HepG2 (cell line): ENCODE results near the gene C5orf47. TPM values are rescaled to one million over a fixed set of nuclear protein-coding genes. Genes with fewer than 3 reads are reported as not detected.

Source experiments
- BCL6 ChIP-seq: IDR thresholded peaks from 2 replicates; pipeline ENCODE4 v1.6.1; 2016; ENCODE audit warnings: missing genetic modification reagents, missing compliant biosample characterization
- CCAR2 ChIP-seq: fragments of 200-400 bp; formaldehyde crosslinking; optimal IDR thresholded peaks from 2 replicates; pipeline ENCODE3; 2018; ENCODE audit warnings: low read depth, mild to moderate bottlenecking, low read length, moderate library complexity
- ELF3 ChIP-seq: IDR thresholded peaks from 2 replicates; pipeline ENCODE4 v1.6.1; 2016; ENCODE audit warnings: missing genetic modification reagents, missing compliant biosample characterization
- EP300 ChIP-seq, 3 experiments: sonication (generic) in 1 of 3; formaldehyde crosslinking in 1 of 3; IDR thresholded peaks; 2 replicates each; pipeline versions ENCODE4 v1.5.1 to v1.6.1; 2011 to 2020; ENCODE audit warnings: low read depth in 2 of 3, low read length in 2 of 3, borderline replicate concordance in 1 of 3, improper control_type of control experiment in 1 of 3, mild to moderate bottlenecking in 1 of 3, missing genetic modification reagents in 1 of 3, moderate library complexity in 1 of 3
- HNRNPK ChIP-seq: fragments of 200-400 bp; formaldehyde crosslinking; IDR thresholded peaks from 2 replicates; pipeline ENCODE4 v1.6.1; 2018; ENCODE audit warnings: low read length, low read depth, moderate library complexity, mild to moderate bottlenecking; ENCODE audit not compliant: poor library complexity, severe bottlenecking
- IKZF4 ChIP-seq: sonication (generic); formaldehyde crosslinking; IDR thresholded peaks from 2 replicates; pipeline ENCODE4 v1.5.1; 2020; ENCODE audit warnings: borderline replicate concordance, mild to moderate bottlenecking, low read depth, missing genetic modification reagents; ENCODE audit errors: not compliant biosample characterization
- JUND ChIP-seq: sonication (generic); formaldehyde crosslinking; IDR thresholded peaks from 2 replicates; pipeline ENCODE4 v1.8.0; 2022; ENCODE audit warnings: mild to moderate bottlenecking, missing genetic modification reagents
- POGZ ChIP-seq: sonication (generic); formaldehyde crosslinking; IDR thresholded peaks from 2 replicates; pipeline ENCODE4 v1.4.0; 2020; ENCODE audit warnings: mild to moderate bottlenecking, missing genetic modification reagents
- ZNF354B ChIP-seq: sonication (generic); formaldehyde crosslinking; IDR thresholded peaks from 2 replicates; pipeline ENCODE4 v1.8.0; 2022; ENCODE audit warnings: mild to moderate bottlenecking, missing genetic modification reagents
- ZNF567 ChIP-seq: sonication (generic); formaldehyde crosslinking; IDR thresholded peaks from 2 replicates; pipeline ENCODE4 v1.8.1; 2023; ENCODE audit warnings: mild to moderate bottlenecking, missing genetic modification reagents, borderline replicate concordance
- ZNF629 ChIP-seq: sonication (generic); formaldehyde crosslinking; conservative IDR thresholded peaks from 2 replicates; pipeline ENCODE4 v1.5.0; 2020; ENCODE audit warnings: missing genetic modification reagents
- ZNF839 ChIP-seq: sonication (generic); formaldehyde crosslinking; IDR thresholded peaks from 2 replicates; pipeline ENCODE4 v1.4.0; 2020; ENCODE audit warnings: missing genetic modification reagents, mild to moderate bottlenecking, borderline replicate concordance
- ZSCAN25 ChIP-seq: sonication (generic); formaldehyde crosslinking; IDR thresholded peaks from 2 replicates; pipeline ENCODE4 v1.8.0; 2022; ENCODE audit warnings: mild to moderate bottlenecking, missing genetic modification reagents
- ZSCAN9 ChIP-seq: IDR thresholded peaks from 2 replicates; pipeline ENCODE4 v1.6.1; 2016; ENCODE audit warnings: borderline replicate concordance
- polyA plus RNA-seq, 8 experiments: library from polyadenylated mRNA; depleted of rRNA in 3 of 8; stranded (reverse) in 7 of 8; unstranded in 1 of 8; fragments of >200 nt; fragmentation: Illumina TruSeq in 4 of 8; extraction: Trizol in 4 of 8; gene quantifications; 2 replicates each; pipeline versions ENCODE4 v1.2.1 to v1.2.3, GENCODE V29; 2011 to 2016; ENCODE audit warnings: low read depth in 4 of 8, missing spikeins in 1 of 8, mixed read lengths in 1 of 8; ENCODE audit not compliant: insufficient read depth in 1 of 8
- total RNA-seq, 5 experiments: library from RNA; depleted of rRNA; stranded (reverse); fragments of >200 nt; fragmentation: Illumina TruSeq; extraction: Trizol; gene quantifications; 2 replicates each; pipeline ENCODE4 v1.2.3, GENCODE V29; 2016; ENCODE audit warnings: low read depth in 1 of 5
- TF ChIP-seq, protein P1 (sequence below): sonication (generic); formaldehyde crosslinking; IDR thresholded peaks from 2 replicates; pipeline ENCODE4 v1.4.0; 2020; ENCODE audit warnings: missing genetic modification reagents, borderline replicate concordance
- TF ChIP-seq, protein P2 (sequence below): sonication (generic); formaldehyde crosslinking; IDR thresholded peaks from 2 replicates; pipeline ENCODE4 v1.5.0; 2020; ENCODE audit warnings: missing genetic modification reagents
- TF ChIP-seq, protein P3 (sequence below): sonication (generic); formaldehyde crosslinking; conservative IDR thresholded peaks from 2 replicates; pipeline ENCODE4 v1.5.0; 2020; ENCODE audit warnings: missing genetic modification reagents
- TF ChIP-seq, protein P4 (sequence below): IDR thresholded peaks from 2 replicates; pipeline ENCODE4 v1.6.1; 2016; ENCODE audit warnings: missing compliant biosample characterization, missing genetic modification reagents, borderline replicate concordance

Gene C5orf47
- total and polyA plus RNA-seq, 2 of the 13 experiments (the other 11 are each of a cell fraction or from before 2014, with no cell fraction given): not detected

- TF ChIP-seq EP300 (IDR thresholded peaks at IDR 0.05; ENCODE audit: low read depth in 2 of 2, low read length in 2 of 2) (peak in 1 of 2 experiments; percentile 95; a peak in 2 of 4 replicates), EP300 (CRISPR knock-in tag; IDR thresholded peaks at IDR 0.05; ENCODE audit: borderline replicate concordance) (peak; percentile 93), ZNF839 (CRISPR knock-in tag) (no peak), ELF3 (CRISPR knock-in tag) (peak; percentile 92), ZSCAN25 (no peak), POGZ (CRISPR knock-in tag) (peak; percentile 61), HNRNPK (no peak), BCL6 (CRISPR knock-in tag) (peak; percentile 90), ZSCAN9 (CRISPR knock-in tag) (peak; percentile 54; the same call in 1 of the 2 replicates), ZNF567 (CRISPR knock-in tag) (no peak), IKZF4 (CRISPR knock-in tag) (no peak), JUND (CRISPR knock-in tag) (peak; percentile 49; the same call in 1 of the 2 replicates), ZNF354B (no peak), ZNF629 (CRISPR knock-in tag) (0 out of 2 replicates have a peak, but pooled peaks have one; percentile 16), CCAR2 (no peak)
- TF ChIP-seq, protein P1, sequence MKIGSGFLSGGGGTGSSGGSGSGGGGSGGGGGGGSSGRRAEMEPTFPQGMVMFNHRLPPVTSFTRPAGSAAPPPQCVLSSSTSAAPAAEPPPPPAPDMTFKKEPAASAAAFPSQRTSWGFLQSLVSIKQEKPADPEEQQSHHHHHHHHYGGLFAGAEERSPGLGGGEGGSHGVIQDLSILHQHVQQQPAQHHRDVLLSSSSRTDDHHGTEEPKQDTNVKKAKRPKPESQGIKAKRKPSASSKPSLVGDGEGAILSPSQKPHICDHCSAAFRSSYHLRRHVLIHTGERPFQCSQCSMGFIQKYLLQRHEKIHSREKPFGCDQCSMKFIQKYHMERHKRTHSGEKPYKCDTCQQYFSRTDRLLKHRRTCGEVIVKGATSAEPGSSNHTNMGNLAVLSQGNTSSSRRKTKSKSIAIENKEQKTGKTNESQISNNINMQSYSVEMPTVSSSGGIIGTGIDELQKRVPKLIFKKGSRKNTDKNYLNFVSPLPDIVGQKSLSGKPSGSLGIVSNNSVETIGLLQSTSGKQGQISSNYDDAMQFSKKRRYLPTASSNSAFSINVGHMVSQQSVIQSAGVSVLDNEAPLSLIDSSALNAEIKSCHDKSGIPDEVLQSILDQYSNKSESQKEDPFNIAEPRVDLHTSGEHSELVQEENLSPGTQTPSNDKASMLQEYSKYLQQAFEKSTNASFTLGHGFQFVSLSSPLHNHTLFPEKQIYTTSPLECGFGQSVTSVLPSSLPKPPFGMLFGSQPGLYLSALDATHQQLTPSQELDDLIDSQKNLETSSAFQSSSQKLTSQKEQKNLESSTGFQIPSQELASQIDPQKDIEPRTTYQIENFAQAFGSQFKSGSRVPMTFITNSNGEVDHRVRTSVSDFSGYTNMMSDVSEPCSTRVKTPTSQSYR (CRISPR knock-in tag): peak; percentile 66; the same call in 1 of the 2 replicates
- TF ChIP-seq, protein P2, sequence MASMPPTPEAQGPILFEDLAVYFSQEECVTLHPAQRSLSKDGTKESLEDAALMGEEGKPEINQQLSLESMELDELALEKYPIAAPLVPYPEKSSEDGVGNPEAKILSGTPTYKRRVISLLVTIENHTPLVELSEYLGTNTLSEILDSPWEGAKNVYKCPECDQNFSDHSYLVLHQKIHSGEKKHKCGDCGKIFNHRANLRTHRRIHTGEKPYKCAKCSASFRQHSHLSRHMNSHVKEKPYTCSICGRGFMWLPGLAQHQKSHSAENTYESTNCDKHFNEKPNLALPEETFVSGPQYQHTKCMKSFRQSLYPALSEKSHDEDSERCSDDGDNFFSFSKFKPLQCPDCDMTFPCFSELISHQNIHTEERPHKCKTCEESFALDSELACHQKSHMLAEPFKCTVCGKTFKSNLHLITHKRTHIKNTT (CRISPR knock-in tag): no peak
- TF ChIP-seq, protein P3, sequence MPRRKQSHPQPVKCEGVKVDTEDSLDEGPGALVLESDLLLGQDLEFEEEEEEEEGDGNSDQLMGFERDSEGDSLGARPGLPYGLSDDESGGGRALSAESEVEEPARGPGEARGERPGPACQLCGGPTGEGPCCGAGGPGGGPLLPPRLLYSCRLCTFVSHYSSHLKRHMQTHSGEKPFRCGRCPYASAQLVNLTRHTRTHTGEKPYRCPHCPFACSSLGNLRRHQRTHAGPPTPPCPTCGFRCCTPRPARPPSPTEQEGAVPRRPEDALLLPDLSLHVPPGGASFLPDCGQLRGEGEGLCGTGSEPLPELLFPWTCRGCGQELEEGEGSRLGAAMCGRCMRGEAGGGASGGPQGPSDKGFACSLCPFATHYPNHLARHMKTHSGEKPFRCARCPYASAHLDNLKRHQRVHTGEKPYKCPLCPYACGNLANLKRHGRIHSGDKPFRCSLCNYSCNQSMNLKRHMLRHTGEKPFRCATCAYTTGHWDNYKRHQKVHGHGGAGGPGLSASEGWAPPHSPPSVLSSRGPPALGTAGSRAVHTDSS (CRISPR knock-in tag): no peak
- TF ChIP-seq, protein P4, sequence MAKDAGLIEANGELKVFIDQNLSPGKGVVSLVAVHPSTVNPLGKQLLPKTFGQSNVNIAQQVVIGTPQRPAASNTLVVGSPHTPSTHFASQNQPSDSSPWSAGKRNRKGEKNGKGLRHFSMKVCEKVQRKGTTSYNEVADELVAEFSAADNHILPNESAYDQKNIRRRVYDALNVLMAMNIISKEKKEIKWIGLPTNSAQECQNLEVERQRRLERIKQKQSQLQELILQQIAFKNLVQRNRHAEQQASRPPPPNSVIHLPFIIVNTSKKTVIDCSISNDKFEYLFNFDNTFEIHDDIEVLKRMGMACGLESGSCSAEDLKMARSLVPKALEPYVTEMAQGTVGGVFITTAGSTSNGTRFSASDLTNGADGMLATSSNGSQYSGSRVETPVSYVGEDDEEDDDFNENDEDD (CRISPR knock-in tag): peak; percentile 39; the same call in 1 of the 2 replicates
Measured at GRCh38 chr5:173969167-173970049, 19.6 kb upstream of the C5orf47 start (continued).
